ENCODE data around the gene CARS2.
"Not testable (repeated sequence)": the region's sequence is repeated elsewhere in the genome, so short reads cannot be mapped to it uniquely, and the experiment has no call there.

The CARS2 gene

DNA sequence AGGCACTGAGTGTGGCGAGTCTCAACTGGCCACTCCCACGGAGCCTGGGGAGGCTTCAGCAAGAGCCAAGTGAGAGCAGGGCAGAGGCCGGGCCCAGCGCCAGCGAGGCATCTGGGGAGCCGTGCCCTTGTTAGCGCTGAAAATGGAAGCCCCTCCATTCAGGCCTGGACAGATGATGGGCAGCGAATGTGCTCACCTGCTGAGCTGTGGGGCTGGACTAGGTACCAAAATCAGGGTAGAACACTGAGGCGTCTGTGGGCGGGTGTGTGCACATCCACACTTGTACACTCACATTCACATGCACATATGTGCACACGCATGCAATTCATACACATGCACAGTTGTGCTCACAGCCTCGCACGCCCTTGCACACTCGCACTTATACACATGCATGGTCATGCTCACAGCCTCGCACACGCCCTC is 69.9 kb downstream of the CARS2 start:
- DNase-seq, result no peak

GRCh38 chr13:110635405-110636002 is 70.4 kb downstream of the CARS2 start:
- DNase-seq, result no peak

GRCh38 chr13:110634558-110634957 is 71.4 kb downstream of the CARS2 start:
- no peak for DNase-seq

DNA sequence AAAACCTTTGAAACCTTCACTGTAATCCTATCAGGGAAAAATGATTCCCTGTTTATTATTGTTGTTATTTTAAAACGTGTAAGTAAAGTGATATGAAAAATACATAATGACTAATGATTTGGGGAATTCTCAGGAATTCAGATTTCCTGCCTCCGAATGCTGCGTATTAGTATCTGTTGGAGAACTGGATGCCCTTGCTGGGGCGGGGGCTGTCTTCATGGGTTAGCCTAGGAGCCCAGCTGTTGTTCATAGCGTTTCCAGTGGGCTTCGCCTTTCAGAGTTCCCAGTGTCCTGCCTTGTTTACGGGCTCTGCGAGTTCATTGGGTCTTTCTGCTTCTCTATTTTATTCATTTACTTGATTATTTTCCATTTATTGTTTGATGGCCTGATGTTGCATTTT is 72.1 kb downstream of the CARS2 start:
- no peak for DNase-seq

- not testable (repeated sequence) for DNase-seq
These were observed 73.7 kb downstream of the CARS2 start for GRCh38 chr13:110632255-110632654.

- no peak for DNase-seq
These were observed 75.3 kb downstream of the CARS2 start for GRCh38 chr13:110630566-110631119.

DNA sequence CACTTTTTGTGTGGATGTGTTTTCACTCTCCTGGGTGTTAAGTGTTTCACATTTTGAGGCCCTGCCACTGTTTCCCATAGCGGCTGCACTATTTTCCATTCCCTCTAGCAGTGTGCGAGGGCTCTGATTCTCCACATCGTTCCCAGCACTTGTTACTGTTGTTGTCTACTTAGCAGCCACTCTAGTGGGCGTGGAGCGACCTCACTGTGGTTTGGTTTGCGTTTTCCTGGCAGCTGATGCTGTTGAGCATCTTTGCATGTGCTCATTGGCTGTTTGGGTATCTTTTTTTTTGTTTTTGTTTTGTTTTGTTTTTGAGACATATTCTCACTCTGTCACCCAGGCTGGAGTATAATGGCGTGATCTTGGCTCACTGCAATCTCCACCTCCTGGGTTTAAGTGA is 76.2 kb downstream of the CARS2 start:
- DNase-seq, result no peak

GRCh38 chr13:110628952-110629701 is 76.8 kb downstream of the CARS2 start:
- no peak for DNase-seq

- no peak for DNase-seq
These were observed 77.5 kb downstream of the CARS2 start for GRCh38 chr13:110628477-110628793.

- DNase-seq, result no peak
These were observed 78.0 kb downstream of the CARS2 start for GRCh38 chr13:110627761-110628476.

DNA sequence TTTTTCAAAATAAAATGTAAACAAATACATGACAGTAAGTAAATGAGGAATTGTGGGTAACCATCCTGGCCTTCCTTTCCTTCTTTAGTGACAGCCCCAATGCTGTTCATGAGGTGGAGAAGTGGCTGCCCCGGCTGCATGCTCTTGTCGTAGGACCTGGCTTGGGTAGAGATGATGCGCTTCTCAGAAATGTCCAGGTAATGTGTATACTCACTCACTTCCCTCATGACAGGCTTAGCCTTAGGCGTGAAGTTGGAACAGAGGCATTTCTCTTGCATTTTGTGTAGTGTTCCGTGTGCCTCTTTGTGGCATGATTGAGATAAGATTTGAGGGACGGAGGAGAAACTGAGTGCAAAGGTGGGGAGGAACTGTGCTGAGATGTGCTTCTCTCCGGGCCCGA is 78.6 kb downstream of the CARS2 start:
- DNase-seq, result no peak

DNA sequence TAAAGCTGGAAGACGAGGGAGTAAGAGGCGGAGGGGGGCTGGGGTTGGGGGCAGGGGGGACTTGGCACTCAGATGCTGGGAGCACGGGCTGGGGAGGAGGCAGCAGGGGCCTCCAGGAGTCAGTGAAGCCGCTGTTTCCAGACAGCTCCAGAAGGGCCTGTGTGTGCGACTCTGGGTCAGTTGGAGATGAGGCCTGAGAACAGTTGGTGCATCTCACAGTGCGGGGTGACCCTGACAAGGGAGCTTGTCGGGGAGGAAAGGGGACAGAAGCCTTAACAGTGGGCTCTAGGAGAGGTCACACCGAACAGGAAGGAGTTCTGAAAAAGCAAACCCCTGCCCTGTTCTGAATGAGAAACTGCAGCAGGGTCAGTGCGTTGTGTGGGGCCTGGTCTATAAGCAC is 79.4 kb downstream of the CARS2 start:
- DNase-seq, result no peak

DNA sequence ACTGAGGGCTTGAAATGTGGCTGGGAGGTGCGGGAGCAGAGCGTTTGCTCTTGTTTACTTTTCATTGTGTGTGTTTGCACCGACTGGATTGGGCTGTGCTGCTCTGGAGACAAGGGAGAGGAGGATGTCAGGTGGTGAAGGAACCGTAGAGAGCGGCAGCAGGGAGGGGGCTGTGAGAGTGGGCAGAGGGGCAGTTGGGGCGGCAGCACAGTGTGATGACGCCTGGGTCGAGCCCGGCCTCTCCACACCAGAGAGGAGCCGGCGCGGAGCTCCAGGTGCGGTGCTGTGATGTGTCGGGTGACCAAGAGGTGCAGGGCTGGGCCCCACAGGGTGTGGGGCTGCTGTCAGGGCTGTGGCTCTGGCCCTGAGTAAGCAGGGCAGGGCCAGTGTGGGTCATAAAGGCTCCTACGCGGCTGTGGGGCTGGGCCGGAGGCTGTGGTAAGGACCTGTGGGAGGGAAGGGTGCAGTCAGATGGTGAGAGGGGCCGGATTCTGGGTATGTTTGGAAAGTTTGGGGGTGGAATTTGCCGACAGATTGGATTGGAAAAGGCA is 80.1 kb downstream of the CARS2 start:
- DNase-seq, result no peak

DNA sequence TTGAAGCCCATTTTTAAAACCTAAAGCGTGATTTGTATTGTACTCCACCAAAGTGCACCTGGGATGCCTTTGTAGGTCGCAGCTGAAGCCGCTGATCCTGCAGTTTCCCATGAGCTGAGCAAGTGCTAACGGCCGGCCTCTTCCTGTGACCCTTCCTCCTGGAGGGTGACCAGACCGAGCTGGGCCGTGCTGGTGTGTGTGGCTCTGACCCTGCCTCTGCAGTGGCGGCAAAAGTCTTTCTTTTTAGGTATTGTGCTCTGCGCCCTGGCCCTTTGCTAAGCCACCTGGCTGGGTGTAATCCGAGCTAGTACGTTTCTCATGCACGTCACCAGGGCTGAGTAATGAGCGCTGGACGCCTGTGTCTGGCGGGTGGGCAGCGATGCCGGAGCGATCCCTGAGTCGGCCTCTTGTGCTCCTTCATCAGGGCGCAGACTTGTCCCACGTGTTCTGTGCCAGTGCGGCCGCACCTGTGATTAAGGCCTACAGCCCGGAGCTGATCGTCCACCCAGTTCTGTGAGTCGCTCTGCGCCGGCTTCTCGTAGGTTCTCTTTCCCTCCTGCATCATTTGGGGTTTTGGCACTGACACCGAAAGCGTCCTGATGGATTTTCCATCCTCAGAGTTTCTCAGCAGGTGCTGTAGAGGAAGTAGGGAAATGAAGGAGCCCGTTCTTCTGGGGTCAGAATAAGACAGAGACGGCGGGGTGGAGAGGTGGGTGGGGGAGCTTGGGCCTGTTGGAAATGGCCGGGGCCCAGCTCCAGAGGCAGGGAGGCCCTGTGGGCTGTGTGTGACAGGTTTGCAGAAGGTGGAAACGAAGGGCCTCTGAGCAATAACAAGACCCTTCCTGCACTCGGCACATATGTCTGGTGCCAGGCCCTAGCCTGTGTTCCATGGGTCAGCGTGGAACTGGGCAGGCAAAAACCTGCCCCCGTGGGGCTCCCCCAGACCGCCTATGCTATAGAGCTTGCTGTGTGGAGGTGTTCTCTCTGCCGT is 80.9 kb downstream of the CARS2 start:
- DNase-seq, result peak; percentile 44

- DNase-seq, result no peak
These were observed 85.3 kb downstream of the CARS2 start for GRCh38 chr13:110620596-110620995.

DNA sequence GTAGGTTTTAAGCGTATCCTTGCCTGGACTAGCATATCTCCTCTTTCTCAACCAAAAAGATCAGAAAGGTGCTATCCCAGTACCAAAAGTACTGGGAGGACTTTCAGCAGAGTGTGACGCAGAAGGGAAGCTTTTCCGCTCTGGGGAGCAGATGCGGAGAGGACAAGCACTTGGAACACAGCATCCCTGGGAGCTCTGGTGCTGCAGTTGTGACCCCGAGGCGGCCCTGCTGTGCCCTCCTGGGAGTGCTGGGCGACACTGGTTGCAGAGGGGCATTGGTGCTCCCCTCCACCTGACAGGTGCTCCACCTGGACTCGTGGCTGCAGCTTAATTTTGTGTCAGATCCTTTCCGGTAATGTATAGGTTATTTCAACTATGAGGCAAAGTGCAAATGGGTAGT is 87.1 kb downstream of the CARS2 start:
- DNase-seq, result no peak

DNA sequence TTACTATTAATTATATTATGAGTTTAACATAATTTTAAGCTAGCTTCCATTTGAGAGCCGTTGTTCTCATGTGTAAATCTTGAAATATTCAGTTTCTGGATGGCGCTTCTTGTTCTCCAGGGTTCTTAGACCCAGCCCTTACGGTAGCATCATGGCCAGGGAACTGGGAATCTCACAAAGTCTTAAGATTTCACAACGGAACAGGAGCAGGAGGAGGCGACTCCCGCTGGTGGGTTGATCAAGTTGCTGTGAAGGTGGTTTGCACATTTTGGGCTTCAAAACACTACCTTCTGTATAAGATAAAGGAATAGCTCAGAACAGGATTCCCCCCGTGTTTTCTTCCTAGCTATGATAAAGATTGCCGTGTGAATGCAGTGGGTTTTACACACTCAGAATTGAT is 87.7 kb downstream of the CARS2 start:
- DNase-seq, result no peak

DNA sequence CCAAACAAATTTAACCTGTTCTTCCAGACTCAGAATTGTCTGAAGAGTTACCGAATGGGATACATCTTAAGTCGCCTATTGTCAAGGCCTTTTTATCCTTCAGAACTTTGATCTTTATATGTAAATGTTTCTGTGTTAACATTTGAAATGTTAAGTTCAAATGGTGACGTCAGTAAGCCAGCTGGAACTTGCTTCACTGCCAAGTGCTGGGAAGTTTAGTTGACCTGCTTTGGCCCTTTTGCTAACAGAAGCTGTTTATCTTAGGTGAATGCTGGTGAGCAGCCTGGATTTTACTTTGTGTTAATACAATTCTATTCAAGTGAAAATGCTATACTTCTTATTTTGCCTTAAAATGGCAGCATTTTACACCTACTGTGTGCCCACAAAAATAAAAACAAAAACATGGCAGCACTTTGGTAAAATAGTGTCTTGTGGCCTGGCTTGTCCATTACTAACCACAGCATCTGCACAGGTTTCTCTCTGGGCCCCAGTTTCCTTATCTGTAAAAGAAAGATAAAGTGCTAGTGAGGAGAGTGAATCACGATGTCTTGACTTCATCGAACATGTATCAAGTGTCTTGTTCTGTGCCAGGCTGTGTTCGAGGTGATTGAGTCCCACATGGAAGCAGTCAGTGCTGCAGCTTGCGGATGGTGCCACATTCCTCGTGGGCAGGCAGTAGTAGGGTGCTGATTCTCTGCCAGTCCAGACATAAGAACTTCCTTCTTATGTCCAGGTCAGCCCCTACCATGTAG is 88.4 kb downstream of the CARS2 start:
- DNase-seq, result no peak

DNA sequence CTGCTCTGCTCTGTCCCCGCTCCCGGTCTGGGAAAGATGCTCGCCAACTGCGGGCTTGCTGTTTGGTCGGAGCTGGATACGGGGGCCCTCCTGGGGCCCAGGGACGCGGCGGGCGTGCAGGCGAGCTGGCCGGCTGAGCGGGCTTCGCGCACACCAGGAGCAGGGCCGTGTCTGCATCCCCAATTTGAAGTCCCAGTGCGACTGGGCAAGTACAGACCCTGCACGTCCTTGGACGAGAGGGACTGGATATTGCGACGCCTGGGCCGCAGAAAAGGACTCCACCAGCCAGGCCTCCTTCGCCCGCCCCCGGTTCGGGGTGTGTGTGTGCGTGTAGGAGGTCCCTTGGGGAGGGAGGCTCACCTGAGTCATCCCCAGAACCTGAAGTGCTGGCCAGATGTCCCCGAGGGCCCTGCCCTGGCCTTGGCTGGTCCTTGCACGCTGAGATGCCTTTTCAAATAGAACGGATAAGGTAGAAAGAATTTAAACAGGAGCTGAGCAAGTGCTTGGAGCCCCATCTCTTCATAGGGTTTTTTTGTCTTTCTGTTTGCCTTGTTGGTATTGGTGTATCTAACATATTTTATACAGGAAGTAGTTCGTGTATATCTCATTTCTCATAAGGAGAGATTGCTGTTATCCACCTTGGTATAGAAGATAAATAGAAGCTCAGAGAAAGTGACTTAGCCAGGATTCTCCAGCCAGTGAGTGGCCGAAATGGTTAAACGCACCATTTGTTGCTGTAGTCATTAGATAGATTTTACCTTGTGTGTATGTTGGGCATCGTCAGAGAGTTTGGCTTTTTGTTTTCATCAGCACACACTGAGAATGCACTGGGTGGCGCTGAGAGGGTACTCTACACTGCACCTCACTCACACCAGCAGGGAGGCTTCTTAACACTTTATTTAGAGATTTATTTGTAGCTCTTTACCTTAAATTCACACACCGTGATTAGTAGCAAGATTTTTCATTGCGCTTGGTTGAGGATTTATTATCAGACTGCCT is 89.5 kb downstream of the CARS2 start:
- no peak for DNase-seq
